GM21423 (cell line): Measurements from ENCODE around the gene GANAB.
"Not testable (repeated sequence)": the region's sequence is repeated elsewhere in the genome, so short reads cannot be mapped to it uniquely, and the experiment has no call there.

Experiments
- ATAC-seq: cut with Tn5 transposase; IDR thresholded peaks from one replicate; pipeline ENCODE4 v1.9.1; 2021; ENCODE audit warnings: mild to moderate bottlenecking, moderate library complexity; ENCODE audit not compliant: unreplicated experiment

GANAB gene

DNA sequence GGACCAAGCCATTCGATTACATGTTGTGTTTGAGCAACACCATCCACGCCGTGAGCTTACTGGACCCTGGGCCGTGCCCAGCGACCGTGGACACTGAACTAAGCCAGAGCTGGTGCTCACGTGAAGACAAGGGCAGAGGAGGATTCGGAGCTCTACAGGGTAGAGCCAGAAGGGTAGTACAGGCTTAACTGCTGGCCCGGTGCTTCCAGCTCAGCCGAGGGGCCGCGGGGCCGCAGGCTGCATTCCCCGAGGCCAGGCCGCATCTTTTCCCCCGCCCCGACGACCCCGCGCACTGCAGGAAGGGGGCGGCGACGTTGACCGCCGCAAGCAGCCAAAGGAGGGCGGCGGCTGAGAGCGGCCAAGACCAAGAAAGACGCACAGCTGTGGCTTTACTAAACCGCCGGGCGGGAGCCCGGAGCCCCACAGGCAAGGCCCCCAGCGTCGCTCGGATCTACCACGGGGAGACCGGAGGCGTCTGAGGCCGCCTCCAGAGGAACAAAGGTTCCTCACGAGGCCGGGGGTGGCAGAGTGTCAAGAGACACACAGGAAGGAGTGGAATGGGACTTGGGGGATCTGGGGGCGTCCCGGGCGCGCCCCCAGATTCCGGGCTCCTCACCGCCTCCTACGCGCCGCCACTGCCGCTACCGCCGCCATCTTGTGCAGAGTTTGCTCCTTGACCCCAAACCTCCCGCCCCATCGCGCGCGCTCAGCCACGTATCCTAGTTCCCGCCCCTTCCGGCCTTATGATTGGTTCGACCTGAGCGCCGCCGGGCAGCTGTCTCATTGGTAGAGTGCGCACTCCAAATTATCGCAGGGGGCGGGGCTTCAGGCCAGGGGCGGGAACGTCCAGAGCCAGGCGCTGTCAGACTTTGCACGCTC, at the start of gene GANAB:
Gene GANAB, minus strand, starts transcription at position 668 of the 879 bp plus-strand sequence. Its CDS starts 14 bp downstream, at position 654.
- peak; percentile 94 for ATAC-seq

DNA sequence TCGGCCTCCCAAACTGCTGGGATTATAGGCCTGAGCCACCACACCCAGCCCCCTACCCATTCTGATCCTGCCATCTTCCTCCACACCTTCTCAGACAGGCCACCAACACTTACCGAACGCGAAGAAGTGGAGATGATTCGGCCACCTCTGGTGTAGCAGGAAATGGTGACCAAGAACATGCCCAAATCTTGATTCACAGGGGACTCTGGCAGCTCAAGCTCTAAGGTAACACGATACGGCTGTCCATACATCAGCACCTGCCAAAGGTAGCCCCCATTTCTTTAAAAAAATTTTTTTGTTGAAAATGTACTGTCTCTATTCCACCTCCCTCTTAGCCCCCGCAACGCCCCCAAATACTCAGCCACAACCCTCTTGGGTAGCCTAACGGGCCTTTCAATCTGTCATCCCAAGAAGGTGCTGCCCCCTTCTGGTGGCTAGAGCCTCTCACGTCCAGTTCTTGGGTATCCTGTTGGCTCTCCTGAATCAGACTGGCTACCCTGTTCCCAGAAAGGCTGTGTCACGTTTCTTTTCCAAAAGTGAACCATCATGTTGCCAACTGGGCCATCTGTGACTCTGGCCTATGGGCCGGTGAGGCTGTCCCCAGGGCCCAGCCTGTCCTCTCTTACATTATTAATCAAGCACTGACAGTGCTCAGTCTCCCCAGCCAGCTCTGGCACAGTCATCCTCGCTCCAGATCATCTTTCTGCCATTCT, 48.2 kb upstream of the GANAB start:
- ATAC-seq: no peak

DNA sequence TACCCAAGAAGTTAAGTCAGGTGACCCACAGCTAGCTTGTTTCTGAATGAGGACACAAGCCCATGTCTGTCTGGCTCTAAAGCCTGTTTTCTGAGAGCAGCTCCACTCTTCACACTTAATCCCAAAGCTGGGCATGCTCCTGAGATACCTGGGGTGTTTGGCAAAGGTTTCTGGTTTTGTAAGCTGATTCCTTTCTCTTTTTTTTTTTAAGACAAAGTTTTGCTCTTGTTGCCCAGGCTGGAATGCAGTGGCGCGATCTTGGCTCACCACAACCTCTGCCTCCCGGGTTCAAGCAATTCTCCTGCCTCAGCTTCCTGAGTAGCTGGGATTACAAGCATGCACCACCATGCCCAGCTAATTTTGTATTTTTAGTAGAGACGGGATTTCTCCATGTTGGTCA, 47.2 kb upstream of the GANAB start:
- not testable (repeated sequence) for ATAC-seq

DNA sequence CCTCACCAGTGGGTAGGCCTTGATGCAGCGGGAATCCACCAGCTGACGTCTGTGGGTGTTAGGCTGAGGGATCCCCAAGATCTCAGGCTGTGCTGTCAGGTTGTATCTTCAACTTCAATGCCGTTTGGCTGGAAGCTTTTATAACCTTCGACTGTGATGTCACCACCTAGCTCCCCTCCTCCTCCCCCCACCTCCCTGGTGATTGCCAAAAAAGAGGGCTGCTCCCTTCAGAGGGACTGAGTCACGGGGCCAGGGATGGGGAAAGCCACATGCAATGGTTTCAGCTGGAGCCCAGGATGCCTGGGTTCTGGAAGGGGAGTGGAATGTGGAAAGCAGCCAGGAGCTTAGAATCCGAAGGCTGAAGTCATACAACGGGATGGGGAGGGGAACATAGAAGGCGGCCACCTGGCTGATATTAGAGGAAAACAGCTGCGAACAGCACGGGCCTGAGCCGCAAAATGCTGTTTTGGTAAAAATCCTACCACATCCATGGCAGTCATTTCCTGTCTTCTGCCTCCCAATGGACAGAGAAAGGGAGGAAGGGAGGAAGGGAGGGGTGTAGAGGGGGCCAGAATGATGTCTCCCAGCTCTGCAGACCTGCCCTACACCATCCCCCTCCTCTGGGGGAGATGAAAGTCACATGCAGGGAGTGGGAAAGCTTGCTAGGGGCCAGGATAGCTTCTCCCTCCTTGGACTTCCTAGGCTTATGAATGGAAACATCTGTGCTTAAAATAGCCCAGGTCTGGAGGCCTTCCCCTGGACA, 43.2 kb upstream of the GANAB start, which contains the start of gene LRRN4CL:
Gene LRRN4CL, minus strand, starts transcription at position 110 of the 763 bp plus-strand sequence. CDS start 1,022 bp downstream, outside the sequence.
- no peak for ATAC-seq

DNA sequence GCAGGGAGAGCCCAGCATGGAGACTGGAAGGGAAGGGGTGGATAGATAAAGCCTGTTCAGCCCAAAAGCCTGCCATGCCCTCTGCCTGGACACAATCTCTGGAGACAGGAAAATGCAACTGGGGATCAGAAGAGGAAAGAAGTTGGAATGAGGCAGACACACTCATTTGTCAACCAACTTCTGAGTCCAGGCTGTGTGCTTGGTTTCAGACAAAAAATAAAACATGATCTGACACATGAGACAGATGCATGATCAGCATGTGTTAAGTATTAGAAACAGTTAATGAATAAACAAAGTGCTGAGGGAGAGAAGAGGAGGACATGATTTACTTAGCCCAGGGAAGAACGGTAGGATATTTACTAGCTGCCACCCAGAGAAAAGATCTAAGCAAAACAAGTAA, 42.1 kb upstream of the GANAB start:
- ATAC-seq: no peak

DNA sequence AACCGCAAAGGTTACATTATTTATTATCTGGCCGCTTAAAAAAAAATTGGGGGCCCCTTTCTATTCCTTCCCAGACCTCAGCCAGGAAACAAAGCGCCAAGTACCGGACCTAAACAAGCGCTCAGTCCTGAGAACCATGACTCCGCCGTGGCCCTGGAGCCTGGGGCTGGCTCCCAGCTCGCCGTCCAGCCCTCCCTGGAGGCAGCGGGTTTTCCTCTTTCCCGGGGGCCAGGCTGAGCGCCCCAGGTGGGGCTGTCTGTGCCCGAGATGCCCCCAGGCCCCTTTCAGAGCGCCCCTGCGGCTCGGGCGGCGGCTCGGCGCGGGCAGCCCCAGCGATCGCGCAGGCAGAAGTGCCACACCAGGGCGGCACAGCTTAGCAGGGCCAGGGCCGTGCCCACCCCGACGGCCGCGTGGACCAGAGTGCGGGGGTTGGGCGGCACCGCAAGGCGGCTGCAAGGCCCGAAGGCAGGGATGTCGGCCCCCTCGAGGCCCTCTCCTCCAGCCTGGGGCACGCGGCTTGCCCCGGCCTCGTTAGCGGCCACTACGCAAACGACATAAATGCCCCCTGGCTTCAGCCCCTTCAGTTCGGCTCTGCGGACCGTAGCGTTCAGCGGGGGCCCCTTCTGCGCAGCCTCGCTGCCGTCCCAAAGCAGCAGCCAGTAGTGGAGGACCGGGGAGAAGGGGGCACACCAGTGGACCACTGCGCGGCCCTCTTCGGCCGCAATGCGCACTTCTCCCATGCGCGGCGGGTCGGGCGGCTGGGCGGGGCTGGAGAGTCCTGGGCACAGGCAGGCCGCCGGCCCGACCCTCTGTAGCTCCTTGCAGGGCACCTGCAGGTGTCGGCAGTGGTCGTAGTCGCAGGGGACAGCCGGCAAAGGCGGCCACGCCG, 41.3 kb upstream of the GANAB start:
- ATAC-seq: no peak

DNA sequence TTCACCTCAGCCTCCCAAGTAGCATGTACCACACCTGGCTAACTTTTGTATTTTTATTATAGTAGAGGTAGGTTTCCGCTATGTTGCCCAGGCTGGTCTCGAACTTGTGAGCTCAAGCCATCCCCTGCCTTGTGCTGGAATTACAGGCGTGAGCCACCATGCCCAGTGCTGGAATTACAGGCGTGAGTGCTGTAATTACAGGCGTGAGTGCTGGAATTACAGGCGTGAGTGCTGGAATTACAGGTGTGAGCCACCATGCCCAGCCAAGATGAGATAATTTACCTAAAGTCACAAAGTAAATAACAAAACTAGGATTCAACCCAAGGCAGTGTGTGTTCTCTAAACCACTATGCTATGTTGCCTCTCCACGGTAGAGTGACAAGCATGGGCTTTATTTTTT, 36.1 kb upstream of the GANAB start:
- no peak for ATAC-seq

DNA sequence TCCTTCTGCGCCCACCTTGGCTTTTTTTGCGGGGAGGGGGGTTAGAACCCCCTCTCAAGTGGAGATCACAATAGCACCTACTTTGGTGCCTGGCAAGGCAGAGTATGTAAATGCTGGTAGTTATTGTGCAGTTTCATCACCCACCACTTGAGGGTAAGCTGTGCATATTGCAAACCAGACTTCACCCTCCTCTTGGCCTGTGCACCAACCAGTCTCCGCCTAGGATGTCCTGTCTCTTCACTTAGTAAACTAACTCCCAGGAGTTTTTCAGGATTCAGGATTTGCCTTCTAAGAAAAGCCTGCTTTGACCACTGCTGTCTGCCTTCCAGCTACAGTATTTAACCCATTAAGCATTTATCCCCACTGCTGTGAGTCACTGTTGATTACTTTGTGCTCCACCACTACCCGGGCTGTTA, 34.4 kb upstream of the GANAB start:
- no peak for ATAC-seq

DNA sequence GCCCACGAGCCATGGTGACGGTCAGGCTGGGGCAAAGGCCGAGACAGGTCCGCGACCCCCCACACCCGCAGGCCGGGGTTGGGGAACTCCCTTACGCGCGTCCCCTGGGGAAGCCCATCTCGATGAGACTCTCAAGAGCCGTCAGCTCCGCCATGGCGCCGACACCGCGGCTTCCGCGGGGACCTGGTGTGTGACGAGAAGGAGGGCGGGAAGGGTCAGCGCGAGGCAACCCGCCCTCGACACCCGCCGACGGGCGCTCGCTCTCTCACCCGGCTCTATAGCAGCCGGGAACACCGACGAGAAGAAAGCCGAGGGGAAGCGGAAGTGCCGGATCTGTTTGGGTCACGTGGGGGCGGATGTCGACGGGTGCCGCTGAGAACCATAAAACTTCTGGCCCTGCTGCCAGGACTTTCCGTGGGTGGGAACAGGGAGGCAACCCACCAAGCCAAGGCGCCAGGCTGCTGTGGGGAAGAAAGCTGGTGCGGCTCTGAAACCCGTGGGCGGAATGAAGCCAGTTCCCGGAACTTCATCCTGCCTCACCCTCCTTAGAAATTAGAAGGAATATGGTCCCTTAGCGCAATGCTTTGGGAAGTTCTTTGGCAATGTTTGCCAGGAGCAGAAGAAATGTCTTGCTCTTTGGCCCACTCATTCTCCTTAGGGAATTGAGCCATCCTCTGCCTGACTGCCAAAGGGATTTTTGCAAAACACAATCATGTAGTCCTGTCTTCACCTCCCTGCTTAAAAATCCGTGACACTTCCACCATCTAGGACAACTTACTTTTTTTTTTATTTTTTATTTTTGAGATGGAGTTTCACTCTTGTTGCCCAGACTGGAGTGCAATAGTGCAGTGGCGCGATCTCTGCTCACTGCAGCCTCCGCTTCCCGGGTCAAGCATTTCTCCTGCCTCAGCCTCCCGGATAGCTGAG, 32.6 kb upstream of the GANAB start, which contains the start of gene UBXN1:
Gene UBXN1, minus strand, starts transcription at position 304 of the 927 bp plus-strand sequence. Its CDS starts 150 bp downstream, at position 154.
- peak; percentile 76 for ATAC-seq

DNA sequence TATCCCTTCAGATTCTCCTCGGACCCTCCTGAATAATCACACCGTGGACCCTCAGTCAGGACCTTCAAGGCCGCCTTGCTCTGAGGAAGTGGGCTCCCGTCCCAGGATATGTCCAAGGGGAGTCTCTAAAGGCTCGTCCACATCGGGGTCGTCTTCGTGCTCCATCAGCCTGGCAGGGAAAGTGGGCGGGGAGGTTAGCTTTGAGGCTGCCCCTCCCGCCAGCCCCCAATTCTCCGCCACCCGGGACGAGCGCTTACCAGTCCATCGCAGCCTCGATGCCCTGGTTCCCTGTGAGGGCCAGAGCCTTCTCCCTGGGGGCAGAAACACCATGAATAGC, 32.0 kb upstream of the GANAB start:
- ATAC-seq: peak; percentile 10

DNA sequence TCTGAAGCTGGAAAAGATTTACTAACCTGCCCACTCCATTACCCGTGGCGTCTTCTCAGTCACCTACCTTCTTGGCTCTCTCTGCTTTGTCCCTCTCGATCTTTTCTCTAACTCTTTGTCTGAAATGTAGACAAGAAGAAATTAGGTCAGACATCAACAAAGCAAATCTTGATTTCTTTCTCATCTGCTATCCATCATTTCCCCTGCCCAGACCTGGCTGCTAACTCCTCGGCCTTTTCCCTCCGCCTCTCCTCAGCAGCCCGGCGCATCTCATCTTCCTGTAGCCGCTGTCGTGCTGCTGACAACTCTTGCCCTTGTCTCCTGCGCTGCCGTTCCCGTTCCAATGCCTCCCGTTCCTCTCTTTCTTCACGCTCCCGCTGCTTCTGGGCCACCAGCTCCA, 31.3 kb upstream of the GANAB start:
- ATAC-seq: no peak

DNA sequence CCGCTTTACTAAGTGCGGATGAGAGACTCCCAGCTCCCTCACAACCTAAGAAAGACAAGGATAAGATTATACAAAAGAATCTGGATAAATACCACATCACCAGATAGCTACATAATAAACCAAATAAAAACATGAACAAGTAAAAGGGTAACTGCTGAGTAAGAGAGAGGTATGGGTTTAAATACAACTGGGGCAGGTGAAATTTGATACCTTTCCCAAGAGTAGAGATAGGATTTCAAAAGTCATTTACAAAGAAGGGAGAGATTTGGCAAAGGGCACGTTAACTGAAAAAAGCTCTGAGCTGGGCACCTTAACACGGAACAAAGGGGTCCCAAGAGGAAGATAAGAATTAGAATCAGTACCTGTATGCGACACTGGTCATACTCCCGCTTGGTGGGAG, 30.7 kb upstream of the GANAB start:
- ATAC-seq: no peak

DNA sequence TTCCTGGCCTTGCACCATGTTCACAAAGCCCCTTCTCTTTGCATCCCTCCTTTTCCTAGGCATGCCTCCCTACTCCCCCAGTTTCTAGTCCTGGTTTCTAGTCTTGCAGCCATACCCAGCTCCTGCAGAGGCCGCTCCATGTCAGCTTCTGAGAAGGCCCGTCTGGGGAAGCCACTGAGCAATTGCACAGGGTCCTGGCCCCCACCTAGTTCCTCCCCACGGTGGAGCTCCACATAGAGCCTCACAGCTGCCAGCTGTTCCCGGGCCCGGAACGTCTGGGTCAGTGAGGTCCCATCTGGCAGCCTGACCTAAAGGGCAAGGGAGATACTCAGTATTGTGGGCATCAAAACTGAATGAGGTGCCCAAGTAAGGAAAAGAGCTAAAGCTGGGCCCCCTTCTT, 30.3 kb upstream of the GANAB start:
- no peak for ATAC-seq

DNA sequence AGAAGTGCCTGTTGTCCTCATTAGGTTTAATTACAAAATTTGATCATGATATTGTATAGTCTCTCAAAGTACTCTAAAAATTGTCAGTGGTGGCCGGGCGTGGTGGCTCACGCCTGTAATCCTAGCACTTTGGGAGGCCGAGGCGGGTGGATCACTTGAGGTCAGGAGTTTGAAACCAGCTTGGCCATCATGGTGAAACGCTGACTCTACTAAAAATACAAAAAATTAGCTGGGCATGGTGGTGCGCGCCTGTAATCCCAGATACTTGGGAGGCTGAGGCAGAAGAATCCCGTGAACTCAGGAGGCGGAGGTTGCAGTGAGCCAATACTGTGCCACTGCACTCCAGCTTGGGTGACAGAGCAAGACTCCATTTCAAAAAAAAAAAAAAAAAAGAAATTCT, 29.0 kb upstream of the GANAB start:
- not testable (repeated sequence) for ATAC-seq

DNA sequence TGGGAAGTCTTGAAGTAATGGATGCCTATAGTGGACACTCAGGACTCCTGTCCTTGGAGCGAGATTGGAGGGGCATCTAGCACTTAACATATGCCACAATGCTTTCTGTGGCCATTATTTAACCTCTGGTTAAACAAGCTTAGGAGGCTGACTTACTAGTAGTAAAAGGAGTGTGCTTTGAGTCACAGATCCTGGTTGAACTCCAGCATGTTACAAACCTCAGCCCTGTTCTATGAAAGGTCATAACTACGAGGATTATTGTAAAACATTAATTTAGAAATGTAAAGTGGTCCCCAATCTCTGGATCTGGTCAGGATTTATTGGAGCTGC, 26.7 kb upstream of the GANAB start:
- no peak for ATAC-seq

DNA sequence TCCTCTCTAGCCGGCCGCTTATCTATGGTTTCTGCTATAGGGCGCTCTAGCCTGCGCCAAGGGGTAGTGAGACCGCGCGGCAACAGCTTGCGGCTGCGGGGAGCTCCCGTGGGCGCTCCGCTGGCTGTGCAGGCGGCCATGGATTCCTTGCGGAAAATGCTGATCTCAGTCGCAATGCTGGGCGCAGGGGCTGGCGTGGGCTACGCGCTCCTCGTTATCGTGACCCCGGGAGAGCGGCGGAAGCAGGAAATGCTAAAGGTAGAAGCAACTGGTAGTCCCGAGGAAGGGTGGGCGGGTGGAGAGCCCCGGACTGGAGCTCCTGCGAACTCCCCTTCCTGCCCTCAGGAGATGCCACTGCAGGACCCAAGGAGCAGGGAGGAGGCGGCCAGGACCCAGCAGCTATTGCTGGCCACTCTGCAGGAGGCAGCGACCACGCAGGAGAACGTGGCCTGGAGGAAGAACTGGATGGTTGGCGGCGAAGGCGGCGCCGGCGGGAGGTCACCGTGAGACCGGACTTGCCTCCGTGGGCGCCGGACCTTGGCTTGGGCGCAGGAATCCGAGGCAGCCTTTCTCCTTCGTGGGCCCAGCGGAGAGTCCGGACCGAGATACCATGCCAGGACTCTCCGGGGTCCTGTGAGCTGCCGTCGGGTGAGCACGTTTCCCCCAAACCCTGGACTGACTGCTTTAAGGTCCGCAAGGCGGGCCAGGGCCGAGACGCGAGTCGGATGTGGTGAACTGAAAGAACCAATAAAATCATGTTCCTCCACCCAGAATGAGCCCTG, 25.4 kb upstream of the GANAB start, which contains the start of the genes LBHD1 and UQCC3:
Gene LBHD1, minus strand, starts transcription at position 660 of the 782 bp plus-strand sequence. CDS start 2,236 bp downstream, outside the sequence.
Gene UQCC3, plus strand, starts transcription at position 66 of the 782 bp plus-strand sequence. Its CDS starts 73 bp downstream, at position 139.
- ATAC-seq: peak; percentile 60

DNA sequence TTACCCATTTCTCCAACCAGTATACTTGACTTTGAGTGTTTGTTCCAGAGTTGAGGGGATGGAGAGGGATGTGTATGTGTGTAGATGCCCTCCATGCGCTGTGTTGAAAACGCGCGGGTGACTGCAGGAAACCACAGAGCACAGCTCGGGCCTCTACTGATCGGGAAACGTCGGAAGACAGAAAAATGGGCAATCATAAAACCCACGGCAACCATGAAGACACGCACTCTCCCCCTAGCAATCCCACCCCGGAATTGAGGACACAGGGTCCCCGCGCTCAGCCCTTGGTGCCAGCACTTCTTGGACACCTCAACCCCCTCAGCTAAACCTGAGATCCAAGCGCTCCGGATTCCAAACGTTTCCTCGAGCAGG, 24.8 kb upstream of the GANAB start:
- ATAC-seq: no peak

DNA sequence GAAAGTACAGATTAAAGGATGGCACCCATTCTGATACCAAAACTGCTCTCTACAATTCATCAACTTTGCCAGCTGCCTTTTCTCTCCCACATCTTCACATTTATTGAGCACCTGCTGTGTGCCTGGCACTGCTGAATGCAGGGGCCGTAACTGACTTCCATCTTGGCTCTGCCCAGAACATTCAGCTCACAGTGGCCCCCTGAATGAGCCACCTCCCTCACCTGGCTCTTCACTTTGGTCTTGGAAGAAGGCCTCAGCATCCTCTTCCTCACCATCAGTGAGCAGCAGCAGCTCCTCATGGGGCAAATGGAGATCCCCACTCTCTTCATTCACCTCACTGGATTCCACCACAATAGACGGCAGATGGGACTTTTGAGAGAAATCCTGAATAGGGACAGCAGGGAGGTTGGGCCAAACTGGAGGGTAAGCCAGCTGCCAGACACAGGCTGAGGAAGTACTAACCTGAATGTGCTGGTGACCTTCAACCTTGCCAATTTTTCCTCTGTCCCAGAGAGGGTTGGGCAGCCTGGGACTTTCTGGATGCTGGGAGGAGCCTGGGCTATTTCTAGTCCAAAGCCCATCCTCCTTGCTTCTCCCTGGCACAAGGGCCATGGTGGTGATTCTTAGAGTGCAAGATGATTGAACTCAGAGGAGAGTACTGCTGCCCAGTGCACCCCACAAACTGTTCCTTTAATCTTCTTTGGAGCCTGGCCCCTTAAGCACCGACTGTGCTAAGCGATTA, 23.2 kb upstream of the GANAB start:
- no peak for ATAC-seq
